Activated T-cell treated with anti-CD3 and anti-CD28 coated beads, Interleukin-2, amount 50 U/mL, for 1 hour (primary cell): ENCODE results near the gene DCBLD1.
"Not testable (repeated sequence)": the region's sequence is repeated elsewhere in the genome, so short reads cannot be mapped to it uniquely, and the experiment has no call there.

Source experiments
- DNase-seq: peaks from one replicate; pipeline ENCODE4 v3.0.0-alpha.2; 2020

Gene DCBLD1

DNA sequence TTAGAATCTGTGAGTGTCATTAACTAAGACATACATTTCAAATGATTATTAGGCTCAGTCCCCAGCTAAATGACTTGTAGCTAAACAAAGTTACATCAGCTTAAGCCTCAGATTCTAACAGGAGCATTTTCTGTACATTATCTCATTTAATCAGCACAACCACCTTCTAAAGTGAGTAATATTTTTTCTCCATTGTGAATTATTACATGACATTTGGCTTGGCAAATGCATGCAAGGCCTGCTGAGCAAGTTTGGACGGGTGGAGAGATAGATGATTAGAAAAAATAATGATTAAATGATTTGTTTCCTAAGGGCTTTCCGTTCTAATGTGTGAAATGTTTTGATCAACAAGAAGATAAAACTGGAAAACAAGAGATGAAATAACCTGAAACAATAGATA is 20.7 kb downstream of the DCBLD1 start:
- no peak for DNase-seq

- no peak for DNase-seq
Observed at GRCh38 chr6:117504478-117505144, 22.1 kb downstream of the DCBLD1 start.

DNA sequence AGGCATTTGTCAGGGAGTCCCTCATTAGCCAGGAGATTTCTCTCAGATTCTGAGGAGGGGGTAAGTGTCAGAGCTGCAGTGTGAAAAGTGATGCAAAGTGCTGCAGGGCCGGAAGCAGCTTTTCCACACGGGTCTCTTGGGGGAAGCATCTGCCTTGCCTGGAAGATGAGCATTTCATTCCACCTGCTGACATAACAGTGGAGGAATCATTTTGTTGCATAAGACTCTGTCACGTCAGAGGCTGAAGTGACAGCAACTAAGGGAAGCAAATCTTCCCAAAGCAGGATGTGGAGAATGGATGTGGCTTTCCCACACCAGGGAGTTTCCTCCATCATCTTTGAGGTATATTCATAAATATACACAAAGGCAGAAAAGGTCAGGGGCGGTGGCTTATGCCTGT is 22.8 kb downstream of the DCBLD1 start:
- no peak for DNase-seq

- DNase-seq = no peak
Observed at GRCh38 chr6:117506180-117506835, 23.8 kb downstream of the DCBLD1 start.

GRCh38 chr6:117506907-117507306 is 24.4 kb downstream of the DCBLD1 start:
- no peak for DNase-seq

DNA sequence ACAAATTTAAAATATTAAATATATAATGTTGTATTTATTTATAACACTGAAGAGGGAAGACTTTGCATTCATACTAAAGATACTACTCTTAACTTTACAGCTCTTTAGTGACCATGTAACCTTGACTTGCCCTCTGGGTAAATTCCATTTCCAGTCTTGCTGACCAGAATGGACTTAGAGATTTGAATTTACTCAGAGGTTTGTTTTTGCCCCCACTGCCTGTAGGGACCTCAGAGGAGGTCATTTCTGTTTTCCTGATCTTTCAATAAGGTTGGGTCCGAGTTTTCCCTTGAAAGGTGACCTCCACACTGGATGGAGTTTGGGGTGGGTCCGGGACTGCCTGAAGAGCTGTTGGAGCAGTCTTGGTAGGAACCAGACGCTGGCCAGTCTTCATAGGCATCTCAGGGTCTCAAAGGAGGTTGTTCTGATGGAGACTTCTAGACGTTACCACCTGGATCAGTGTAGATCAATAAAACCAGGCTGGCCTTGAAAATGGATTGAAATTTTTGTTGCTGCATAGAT is 26.0 kb downstream of the DCBLD1 start:
- DNase-seq = no peak

- no peak for DNase-seq
Observed at GRCh38 chr6:117509021-117509420, 26.5 kb downstream of the DCBLD1 start.

DNA sequence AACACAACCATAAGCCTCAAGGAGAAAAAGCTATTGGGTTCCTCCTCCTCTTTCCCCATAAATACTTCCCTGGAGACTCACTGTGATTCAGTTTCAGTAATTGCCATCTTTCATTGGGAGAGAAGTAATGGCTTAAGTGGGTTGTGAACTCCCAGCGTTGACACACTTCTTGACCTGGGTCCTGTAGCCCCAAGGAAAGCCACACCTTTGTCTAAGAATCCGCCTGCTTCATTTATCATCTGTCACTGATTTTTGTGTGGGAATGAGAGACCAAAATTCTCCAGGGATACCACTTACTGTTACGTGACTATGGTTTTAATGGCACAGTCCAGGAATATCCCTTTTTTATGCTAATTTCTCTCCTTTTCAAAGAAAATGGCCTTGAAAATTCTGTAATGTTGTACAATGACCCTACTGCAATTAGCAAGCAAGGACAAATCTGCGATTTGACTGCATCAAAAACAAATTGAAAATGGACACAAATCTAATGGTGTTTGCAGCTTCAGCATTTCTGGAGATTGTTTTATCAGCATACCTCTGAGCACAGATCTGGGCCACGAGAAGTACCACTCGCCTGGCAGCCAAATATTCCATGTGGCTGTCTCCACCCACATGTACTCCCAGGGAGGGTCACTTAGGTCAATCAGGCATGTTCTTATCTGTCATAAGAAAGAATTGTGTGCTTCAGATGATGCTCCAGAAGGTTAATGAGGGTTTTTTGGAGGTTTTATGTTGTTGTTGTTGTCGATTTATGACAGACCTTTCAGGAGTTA is 29.8 kb downstream of the DCBLD1 start:
- DNase-seq = no peak

DNA sequence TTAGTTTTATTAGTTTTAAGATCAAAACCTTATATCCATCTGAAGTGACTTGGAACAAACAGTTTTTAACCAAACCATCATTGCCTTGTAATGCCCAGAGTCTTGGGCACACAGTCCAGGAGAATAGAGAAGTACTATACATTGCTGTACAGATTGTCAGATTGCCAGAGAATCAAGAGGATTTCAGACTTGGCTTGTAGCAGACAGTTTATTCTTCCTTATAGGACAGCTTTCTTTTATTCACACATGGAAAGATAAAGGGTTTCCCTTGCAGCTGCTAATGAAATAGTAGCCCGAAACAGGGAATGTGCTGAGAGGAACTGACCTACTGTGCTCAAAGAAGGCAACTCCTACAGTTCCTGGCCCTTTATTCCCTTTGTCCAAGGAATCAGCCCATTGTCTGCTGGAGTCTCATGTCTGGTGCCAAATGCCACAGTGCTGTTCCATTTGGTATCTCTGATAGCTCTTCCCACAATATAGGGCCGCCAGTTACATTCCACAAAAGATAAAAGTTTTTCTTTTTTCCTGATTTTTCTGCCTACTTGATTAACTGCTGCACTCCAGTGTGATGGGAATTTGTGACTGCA is 30.6 kb downstream of the DCBLD1 start:
- DNase-seq = no peak

DNA sequence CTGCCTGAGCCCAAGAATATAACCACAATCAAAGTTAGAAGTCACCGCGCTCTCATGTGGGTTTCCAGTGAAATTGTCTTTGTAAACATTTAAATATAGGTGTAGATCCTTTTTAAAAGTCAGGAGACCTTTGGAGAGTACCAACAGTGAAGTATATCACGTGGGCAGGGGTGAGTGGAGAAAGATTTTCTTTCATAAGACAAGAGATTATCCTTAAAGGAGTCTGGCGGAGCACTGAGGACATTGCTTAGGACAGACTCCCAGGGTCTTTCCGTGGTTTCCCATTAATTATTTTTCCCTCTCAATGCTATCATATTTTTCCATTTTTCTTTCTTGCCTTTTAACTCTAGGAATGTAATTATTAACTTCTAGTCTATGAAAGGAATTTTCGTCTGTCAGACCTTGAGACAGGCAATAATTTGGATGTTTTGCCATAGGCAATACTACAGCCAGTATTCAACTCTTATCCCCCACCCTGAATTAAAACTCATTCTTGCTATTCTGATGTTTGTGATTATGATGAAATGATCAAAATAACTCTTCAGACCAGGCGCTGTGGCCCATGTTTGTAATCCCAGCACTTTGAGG is 31.4 kb downstream of the DCBLD1 start:
- DNase-seq = no peak

DNA sequence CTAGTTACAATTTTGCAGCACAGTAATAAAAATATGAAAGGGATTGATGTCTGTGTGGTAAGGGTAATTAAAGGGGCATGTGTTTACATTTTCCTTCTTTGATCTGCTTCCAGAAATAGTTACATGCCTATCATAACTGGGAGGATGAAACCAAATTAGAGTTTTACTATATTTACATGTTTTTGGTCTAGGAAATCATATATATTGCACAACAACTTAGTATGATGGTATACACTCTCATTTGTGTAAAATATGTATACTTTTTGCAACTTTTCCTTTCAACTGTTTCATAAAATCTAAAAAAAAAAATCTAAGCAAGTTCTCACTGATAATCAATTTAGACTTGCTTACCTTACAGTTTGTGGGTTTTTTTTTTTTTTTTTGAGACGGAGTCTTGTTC is 32.2 kb downstream of the DCBLD1 start:
- DNase-seq = no peak

DNA sequence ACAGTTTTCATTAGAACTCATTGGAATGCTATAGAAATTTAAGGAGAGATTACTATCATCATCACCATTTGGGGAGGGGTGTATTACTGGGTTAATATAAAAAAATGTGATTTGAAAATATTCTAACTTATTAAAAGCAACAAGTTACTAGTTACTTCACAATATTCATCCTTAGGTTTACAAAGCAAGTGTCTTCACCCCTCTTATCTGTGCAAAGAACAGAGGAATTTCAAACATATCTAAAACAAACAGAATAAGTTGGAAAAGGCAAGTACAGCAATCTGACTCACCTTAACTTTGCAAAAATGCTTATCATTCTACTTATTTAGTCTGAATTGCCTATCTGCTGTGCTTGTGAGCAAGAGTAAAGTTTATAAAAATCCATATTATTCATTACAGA is 32.9 kb downstream of the DCBLD1 start:
- no peak for DNase-seq

GRCh38 chr6:117517995-117518394 is 35.5 kb downstream of the DCBLD1 start:
- DNase-seq = not testable (repeated sequence)

GRCh38 chr6:117518870-117519269 is 36.4 kb downstream of the DCBLD1 start:
- no peak for DNase-seq

GRCh38 chr6:117520603-117521395 is 38.3 kb downstream of the DCBLD1 start:
- no peak for DNase-seq

DNA sequence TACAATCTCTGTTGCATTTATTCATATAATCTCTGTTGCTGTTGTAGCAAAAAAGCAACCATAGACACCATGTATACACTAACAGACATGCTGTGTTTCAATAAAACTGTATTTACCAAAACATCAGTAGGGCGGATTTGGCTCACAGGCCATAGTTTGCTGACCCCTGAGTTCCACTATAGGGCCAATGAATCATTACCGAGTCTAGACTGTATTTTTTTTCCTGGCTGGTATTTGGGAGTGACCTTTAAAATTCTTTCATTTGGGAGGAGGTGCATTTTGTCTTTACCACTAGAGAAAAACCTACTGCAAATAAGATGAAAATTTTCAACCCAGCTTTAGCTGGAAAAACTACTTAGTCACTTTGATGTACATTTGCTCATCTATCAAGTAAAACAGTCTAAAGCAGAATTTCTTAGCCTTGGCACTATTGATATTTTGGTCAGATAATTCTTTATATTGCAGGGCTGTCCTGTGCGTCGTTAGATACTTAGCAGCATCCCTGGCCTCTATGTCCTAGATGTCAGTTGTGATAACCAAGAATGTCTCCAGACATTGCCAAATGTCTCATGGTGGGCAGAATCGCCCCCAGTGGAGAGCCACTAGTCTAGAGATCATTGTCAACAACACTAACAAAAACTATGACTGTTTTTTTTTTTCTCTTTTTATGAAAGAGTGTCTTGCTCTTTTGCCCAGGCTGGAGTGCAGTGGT is 39.5 kb downstream of the DCBLD1 start:
- no peak for DNase-seq

GRCh38 chr6:117525607-117526006 is 43.1 kb downstream of the DCBLD1 start:
- DNase-seq = no peak

DNA sequence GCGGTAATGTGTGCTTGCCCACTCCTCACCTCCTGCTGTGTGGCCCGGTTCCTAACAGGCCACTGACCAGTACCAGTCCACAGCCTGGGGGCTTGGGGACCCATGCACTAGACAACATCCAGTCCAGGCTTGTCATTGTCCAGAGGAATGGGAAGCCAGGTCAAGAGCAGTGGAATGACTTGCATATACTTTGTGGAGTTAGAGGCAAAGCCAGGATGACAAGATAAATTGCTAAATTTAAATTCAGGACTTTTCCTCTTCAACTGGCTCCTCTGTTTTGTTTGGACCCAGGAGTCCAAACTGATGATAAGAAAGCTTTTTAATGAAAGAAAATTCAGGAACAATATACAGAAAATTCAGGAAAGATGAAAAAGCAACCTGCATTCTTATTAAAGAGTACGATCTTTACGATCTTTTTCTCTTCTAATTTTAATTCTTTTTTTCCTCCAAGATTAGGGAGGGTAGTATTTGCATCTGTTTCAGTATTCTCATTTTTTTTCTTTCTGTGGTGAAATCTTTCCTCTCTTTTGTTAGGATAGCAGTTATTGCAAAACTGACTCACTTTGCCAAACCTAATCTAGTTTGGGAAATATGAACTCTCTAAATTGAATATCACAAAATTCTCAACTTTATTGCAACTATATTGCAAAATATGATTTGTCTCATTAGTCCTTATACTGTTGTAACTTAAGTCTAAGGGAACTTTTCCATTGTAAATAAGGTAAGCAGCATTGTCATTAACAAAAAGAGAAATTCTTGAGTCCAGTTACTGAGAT is 48.2 kb downstream of the DCBLD1 start:
- DNase-seq = no peak

DNA sequence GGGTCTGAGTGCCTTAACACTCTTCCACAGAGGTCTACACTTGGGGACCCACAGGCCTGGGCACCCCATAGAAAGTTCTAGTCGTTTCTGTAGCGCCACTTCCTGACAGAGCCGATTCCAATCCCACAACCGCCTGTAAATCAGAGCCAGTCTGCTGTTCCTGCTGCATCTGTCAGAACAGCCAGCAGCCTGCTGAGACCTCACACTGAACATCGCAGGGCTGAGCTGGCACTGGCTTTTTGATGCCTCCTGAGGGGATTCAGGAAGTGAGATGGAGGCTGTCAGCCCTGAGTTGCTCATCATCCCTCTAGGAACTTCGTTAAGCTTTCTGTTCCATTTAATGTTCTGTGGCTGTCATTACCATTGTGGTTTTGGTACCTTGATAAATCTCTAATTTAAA is 48.9 kb downstream of the DCBLD1 start:
- no peak for DNase-seq

- no peak for DNase-seq
Observed at GRCh38 chr6:117531809-117532725, 49.6 kb downstream of the DCBLD1 start.
